Naive thymus-derived CD4-positive, alpha-beta T cell (primary cell): Measurements from ENCODE around the gene LPAR1. TPM values are rescaled to one million over a fixed set of nuclear protein-coding genes. Genes with fewer than 3 reads are reported as not detected.
"Not testable (repeated sequence)": the region's sequence is repeated elsewhere in the genome, so short reads cannot be mapped to it uniquely, and the experiment has no call there.

ENCODE experiments used
- ATAC-seq: fragments of 150-1000 bp; cut with Tn5 transposase; 2 replicates; pipeline ENCODE4 v1.10.0; 2021; ENCODE audit warnings: mild to moderate bottlenecking, moderate library complexity
- CTCF ChIA-PET: fragments of 350-600 bp; sonication (Branson Sonifier 250); formaldehyde crosslinking; loops from one replicate; lab custom pipeline; 2021; ENCODE audit warnings: antibody characterized with exemption; lab: Charles Lee
- POLR2A ChIA-PET: fragments of 350-600 bp; sonication (Branson Sonifier 250); formaldehyde crosslinking; loops from one replicate; lab custom pipeline; 2021; ENCODE audit warnings: antibody characterized with exemption, inconsistent platforms; lab: Charles Lee
- DNase-seq, 9 donors: peaks; one replicate each; pipeline versions ENCODE4 v3.0.0 to v3.0.0-alpha.2; 2020 to 2022; ENCODE audit warnings: mixed read lengths in 1 of 9
- H3K27ac ChIP-seq: one replicate; pipeline ENCODE4 v1.7.0; 2013; ENCODE audit warnings: mild to moderate bottlenecking, low read depth, low read length, moderate library complexity
- H3K27me3 ChIP-seq, 2 donors: one replicate each; pipeline ENCODE4 v1.7.0; 2013; ENCODE audit warnings: low read length in 2 of 2, mild to moderate bottlenecking in 2 of 2, moderate library complexity in 2 of 2; ENCODE audit not compliant: control insufficient read depth in 2 of 2, insufficient read depth in 2 of 2
- H3K36me3 ChIP-seq, 3 experiments: 1 replicate in 2 of 3; 2 replicates in 1 of 3; pipeline ENCODE4 v1.7.0; 2013; ENCODE audit warnings: low read length in 3 of 3, mild to moderate bottlenecking in 3 of 3, moderate library complexity in 1 of 3; ENCODE audit not compliant: insufficient read depth in 3 of 3, control insufficient read depth in 2 of 3
- H3K4me1 ChIP-seq, 2 donors: one replicate each; pipeline ENCODE4 v1.7.0; 2013; ENCODE audit warnings: low read length in 2 of 2, mild to moderate bottlenecking in 2 of 2, moderate library complexity in 1 of 2; ENCODE audit not compliant: control insufficient read depth in 2 of 2, insufficient read depth in 2 of 2
- H3K4me3 ChIP-seq: 2 replicates; pipeline ENCODE4 v1.7.0; 2013; ENCODE audit warnings: mild to moderate bottlenecking, low read length
- H3K9me3 ChIP-seq, 3 experiments: 1 replicate in 2 of 3; 2 replicates in 1 of 3; pipeline ENCODE4 v1.7.0; 2013; ENCODE audit warnings: low read length in 3 of 3; ENCODE audit not compliant: control insufficient read depth in 2 of 3
- H3K27ac Mint-ChIP-seq, 9 donors: one replicate each; pipeline ENCODE4 v1.8.0; 2020 to 2022; ENCODE audit warnings: mixed read lengths in 9 of 9, mild to moderate bottlenecking in 8 of 9, moderate library complexity in 5 of 9, inconsistent platforms in 2 of 9
- H3K27me3 Mint-ChIP-seq, 5 donors: one replicate each; pipeline ENCODE4 v1.8.0; 2021 to 2022; ENCODE audit warnings: mixed read lengths in 5 of 5, mild to moderate bottlenecking in 1 of 5
- H3K36me3 Mint-ChIP-seq, 5 donors: one replicate each; pipeline ENCODE4 v1.8.0; 2020 to 2022; ENCODE audit warnings: mixed read lengths in 5 of 5, mild to moderate bottlenecking in 3 of 5, inconsistent platforms in 1 of 5
- H3K4me1 Mint-ChIP-seq, 7 donors: one replicate each; pipeline ENCODE4 v1.8.0; 2020 to 2022; ENCODE audit warnings: mixed read lengths in 7 of 7, mild to moderate bottlenecking in 3 of 7, inconsistent platforms in 1 of 7
- H3K4me3 Mint-ChIP-seq, 10 donors: one replicate each; pipeline ENCODE4 v1.8.0; 2020 to 2022; ENCODE audit warnings: mild to moderate bottlenecking in 10 of 10, mixed read lengths in 10 of 10, moderate library complexity in 6 of 10, inconsistent platforms in 2 of 10
- H3K9me3 Mint-ChIP-seq, 11 donors: one replicate each; pipeline ENCODE4 v1.8.0; 2020 to 2022; ENCODE audit warnings: mixed read lengths in 11 of 11, mild to moderate bottlenecking in 4 of 11, inconsistent platforms in 1 of 11, moderate library complexity in 1 of 11
- intact Hi-C, 2 donors: fragments of 100-400 bp; cut with micrococcal nuclease; formaldehyde crosslinking; loops; one replicate each; pipeline ENCODE4 v1.15.1; 2023
- polyA plus RNA-seq, 2 donors: library from polyadenylated mRNA; unstranded; fragments of 300-500 nt; fragmentation: Illumina TruSeq; gene quantifications; one replicate each; pipeline ENCODE4 v1.2.3, GENCODE V29; 2021
- total RNA-seq, 6 experiments: library from RNA in 5 of 6; stranded (reverse) in 5 of 6; gene quantifications; 1 replicate in 5 of 6; 2 replicates in 1 of 6; pipeline ENCODE4 v1.2.3 and lab custom pipeline; 2021 to 2026

The LPAR1 gene
- total and polyA plus RNA-seq, 7 experiments from 2014 or later, result 0.13 to 1.9 (median 0.45) TPM; not detected in 4

DNA sequence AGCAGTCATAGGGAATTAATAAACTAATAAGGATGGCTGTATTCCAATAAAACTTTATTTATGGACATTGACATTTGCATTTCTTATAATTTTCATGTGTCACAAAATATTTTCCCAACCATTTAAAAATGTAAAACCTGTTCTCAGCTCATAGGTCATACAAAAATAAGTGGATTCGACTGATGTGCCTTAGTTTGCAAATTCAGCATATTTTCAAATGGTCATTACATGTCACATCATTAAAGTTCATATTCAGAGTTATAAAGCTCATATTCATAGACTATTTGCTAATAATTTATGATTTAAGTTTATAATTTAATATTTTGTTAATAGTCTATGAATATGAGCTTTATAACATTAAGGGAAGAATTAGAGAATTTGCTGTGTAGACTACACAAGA lies 166.5 kb downstream of the LPAR1 start:
- H3K9me3 ChIP-seq, result no peaks in the 10 kb centered on the region
- Mint-ChIP-seq H3K9me3 (peaks cover 0 to 11% (median 2%) of the 10 kb centered on the region in 11 donors), H3K27ac (no peak overlapping the region), H3K36me3 (no peaks in the 10 kb centered on the region), H3K4me1 (peaks cover 0 to 4% (median 0%) of the 10 kb centered on the region in 7 donors), H3K27me3 (peaks cover 0 to 22% (median 12%) of the 10 kb centered on the region in 5 donors), H3K4me3 (no peak overlapping the region)
- ATAC-seq (no peak), DNase-seq (no peak)
- H3K4me3 ChIP-seq, result no peak overlapping the region
- ChIA-PET POLR2A (no interaction called here), CTCF (no interaction called here)
- intact Hi-C loops, result no loop called here
- H3K36me3 ChIP-seq, result no peaks in the 10 kb centered on the region
- no peaks in the 10 kb centered on the region for H3K27me3 ChIP-seq
- H3K4me1 ChIP-seq, result no peaks in the 10 kb centered on the region
- no peak overlapping the region for H3K27ac ChIP-seq

DNA sequence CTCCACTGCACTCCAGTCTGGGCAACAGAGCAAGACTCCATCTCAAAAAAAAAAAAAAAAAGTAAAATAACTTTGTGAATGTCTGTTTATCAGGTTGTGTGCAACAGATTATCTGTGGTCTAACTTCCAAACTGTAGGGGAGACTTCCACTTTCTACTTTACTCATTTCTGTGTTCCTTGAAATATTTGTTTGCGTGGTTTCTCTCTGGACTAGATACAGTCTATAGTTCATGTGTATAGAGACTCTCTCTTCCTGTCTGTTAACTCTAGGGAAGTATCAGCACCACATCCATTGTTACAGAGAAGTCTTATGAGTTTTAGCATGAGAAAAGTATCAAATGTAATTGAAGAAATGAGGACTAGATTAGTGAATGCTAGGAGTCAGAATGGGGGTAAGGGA lies 168.3 kb downstream of the LPAR1 start:
- no peak overlapping the region for H3K4me3 Mint-ChIP-seq
- peaks cover 0 to 2% (median 0%) of the 10 kb centered on the region in 7 donors for H3K4me1 Mint-ChIP-seq
- H3K9me3 Mint-ChIP-seq, result peaks cover 0 to 11% (median 0%) of the 10 kb centered on the region in 11 donors
- no peak overlapping the region for H3K4me3 ChIP-seq
- intact Hi-C loops, result no loop called here
- peak; percentile 27 for ATAC-seq
- H3K27me3 Mint-ChIP-seq, result peaks cover 0 to 13% (median 6%) of the 10 kb centered on the region in 5 donors
- H3K27ac Mint-ChIP-seq, result peak overlapping the region in 1 of 9 donors; percentile 60
- no peak for DNase-seq
- no peaks in the 10 kb centered on the region for H3K4me1 ChIP-seq
- no peaks in the 10 kb centered on the region for H3K36me3 ChIP-seq
- H3K9me3 ChIP-seq, result no peaks in the 10 kb centered on the region
- POLR2A ChIA-PET, result no interaction called here
- no peaks in the 10 kb centered on the region for H3K36me3 Mint-ChIP-seq
- no peak overlapping the region for H3K27ac ChIP-seq
- CTCF ChIA-PET, result no interaction called here
- no peaks in the 10 kb centered on the region for H3K27me3 ChIP-seq

DNA sequence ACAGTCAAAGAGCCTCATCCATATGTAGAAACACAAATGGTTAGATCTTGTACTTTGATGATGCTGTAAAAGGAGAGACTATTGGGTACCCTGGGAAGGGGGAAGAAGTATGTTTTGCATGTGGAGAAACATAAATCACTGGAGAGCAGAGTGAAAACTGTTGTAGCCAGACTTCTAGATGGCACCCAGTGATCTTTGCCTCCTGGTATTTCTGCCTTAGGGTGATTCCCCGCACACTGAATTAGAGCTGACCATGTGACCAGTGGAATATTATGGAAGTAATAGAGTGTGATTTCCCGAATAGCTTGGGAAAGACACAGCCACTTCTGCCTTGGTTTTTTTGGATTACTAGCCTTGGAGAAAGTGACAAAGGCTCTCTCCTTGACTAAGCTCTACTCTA lies 174.3 kb downstream of the LPAR1 start:
- DNase-seq (no peak), ATAC-seq (no peak)
- Histone ChIP-seq H3K9me3 (peaks cover 0 to 6% (median 0%) of the 10 kb centered on the region in 3 experiments), H3K4me3 (no peak overlapping the region), H3K27ac (no peak overlapping the region), H3K4me1 (no peaks in the 10 kb centered on the region), H3K27me3 (no peaks in the 10 kb centered on the region), H3K36me3 (no peaks in the 10 kb centered on the region)
- Mint-ChIP-seq H3K27ac (no peak overlapping the region), H3K9me3 (peaks cover 6 to 35% (median 14%) of the 10 kb centered on the region in 11 donors), H3K4me1 (no peaks in the 10 kb centered on the region), H3K27me3 (no peaks in the 10 kb centered on the region), H3K36me3 (peaks cover 0 to 5% (median 0%) of the 10 kb centered on the region in 5 donors), H3K4me3 (no peak overlapping the region)
- intact Hi-C loops, result no loop called here
- CTCF ChIA-PET, result no interaction called here
- POLR2A ChIA-PET, result no interaction called here

DNA sequence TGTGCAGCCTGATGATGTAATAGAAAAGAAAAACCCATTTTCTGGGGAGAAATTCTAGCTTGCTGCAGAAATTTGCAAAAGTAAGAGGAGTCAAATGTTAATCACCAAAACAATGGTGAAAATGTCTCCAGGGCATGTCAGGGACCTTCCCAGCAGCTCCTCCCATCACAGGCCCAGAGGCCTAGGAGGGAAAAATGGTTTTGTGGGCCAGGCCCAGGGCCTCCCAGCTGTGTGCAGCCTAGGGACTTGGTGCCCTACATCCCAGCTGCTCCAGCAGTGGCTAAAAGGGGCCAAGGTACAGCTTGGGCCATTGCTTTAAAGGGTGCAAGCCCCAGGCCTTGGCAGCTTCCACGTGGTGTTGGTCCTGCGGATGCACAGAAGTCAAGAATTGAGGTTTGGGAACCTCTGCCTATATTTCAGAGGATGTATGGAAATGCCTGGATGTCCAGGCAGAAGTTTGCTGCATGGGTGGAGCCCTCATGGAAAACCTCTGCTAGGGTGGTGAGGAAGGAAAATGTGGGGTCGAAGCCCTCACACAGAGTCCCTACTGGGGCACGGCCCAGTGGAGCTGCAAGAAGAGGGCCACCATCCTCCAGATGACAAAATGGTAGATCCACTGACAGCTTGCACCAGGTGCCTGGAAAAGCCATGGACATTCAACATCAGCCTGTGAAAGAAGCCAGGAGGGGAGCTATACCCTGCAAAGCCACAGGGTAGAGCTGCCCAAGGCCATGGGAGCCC lies 176.7 kb downstream of the LPAR1 start:
- not testable (repeated sequence) for DNase-seq

DNA sequence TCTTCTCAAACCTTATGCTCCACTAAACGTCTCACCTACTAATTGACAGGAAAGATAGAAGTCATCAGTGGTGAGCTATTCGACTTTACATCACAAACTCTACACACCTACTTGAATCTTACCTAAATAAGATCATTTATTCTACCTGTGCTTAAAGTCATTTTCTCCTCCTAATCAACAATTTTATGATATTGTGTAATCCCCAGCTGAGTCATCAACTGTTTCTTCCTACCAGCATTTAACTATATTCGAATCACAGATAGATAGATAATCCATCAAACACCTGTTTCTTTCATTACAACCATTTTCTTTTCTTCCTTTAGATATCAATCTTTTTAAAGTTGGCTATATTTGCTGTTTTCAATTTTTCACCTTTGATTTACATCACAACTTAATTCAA lies 181.5 kb downstream of the LPAR1 start:
- H3K36me3 ChIP-seq, result no peaks in the 10 kb centered on the region
- Mint-ChIP-seq H3K27me3 (peaks cover 0 to 7% (median 0%) of the 10 kb centered on the region in 5 donors), H3K36me3 (peaks cover 0 to 11% (median 0%) of the 10 kb centered on the region in 5 donors), H3K4me3 (no peak overlapping the region), H3K4me1 (peaks cover 0 to 1% (median 0%) of the 10 kb centered on the region in 7 donors), H3K9me3 (peaks cover 7 to 55% (median 17%) of the 10 kb centered on the region in 11 donors), H3K27ac (no peak overlapping the region)
- ChIA-PET CTCF (no interaction called here), POLR2A (no interaction called here)
- DNase-seq (no peak), ATAC-seq (no peak)
- peaks cover 0 to 10% (median 0%) of the 10 kb centered on the region in 3 experiments for H3K9me3 ChIP-seq
- H3K4me3 ChIP-seq, result no peak overlapping the region
- H3K27me3 ChIP-seq, result no peaks in the 10 kb centered on the region
- no peaks in the 10 kb centered on the region for H3K4me1 ChIP-seq
- no peak overlapping the region for H3K27ac ChIP-seq
- intact Hi-C loops, result no loop called here

More for the DNA sequence above, 176.7 kb downstream of the LPAR1 start:
- H3K4me3 Mint-ChIP-seq, H3K4me1 ChIP-seq, H3K4me1 Mint-ChIP-seq, intact Hi-C loops, ATAC-seq, H3K27ac ChIP-seq, H3K4me3 ChIP-seq, H3K27ac Mint-ChIP-seq, CTCF ChIA-PET, H3K27me3 ChIP-seq, H3K36me3 ChIP-seq, POLR2A ChIA-PET, H3K9me3 ChIP-seq, H3K27me3 Mint-ChIP-seq: not testable (repeated sequence)
- Mint-ChIP-seq H3K9me3 (peaks cover 6 to 44% (median 22%) of the 10 kb centered on the region in 11 donors), H3K36me3 (peaks cover 0 to 14% (median 0%) of the 10 kb centered on the region in 5 donors)

DNA sequence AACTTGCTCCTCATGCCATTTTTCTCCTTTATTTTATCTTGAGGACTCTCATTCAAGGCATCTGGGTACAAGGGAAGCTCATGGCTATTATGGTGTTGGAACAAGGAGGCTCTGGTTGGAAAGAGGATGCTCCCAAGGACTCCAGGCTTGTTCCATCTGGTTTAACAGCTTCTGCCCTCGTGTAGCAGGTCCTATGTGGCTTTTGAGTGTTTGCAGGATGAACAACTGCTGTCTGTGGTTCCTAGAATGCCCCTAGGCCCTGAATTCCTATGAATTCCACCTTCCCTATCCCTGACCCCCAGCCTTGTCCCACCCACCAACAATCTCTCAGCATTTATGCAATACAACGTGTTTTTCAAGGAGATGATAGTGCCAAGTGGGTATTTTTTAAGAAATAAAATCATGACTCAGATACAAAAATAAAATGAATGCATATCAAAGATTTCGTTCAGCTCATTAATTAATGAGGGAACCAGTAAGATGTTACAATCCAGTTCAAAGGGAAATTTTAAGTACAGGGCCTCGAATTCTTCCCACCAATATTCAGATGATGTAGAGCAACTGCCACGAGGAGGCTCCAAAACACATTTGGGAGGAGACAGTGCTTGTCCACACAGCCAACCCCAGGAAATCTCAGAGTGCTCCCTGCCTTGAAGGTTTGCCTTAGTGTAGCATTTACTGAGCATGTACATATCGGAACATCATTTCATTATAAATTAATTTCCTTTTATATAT lies 187.7 kb downstream of the LPAR1 start:
- peak overlapping the region in 1 of 9 donors; percentile 47 for H3K27ac Mint-ChIP-seq
- H3K9me3 Mint-ChIP-seq, result peaks cover 0 to 20% (median 5%) of the 10 kb centered on the region in 11 donors
- no peaks in the 10 kb centered on the region for H3K27me3 Mint-ChIP-seq
- ChIA-PET CTCF (no interaction called here), POLR2A (no interaction called here)
- intact Hi-C loops, result no loop called here
- ATAC-seq (no peak), DNase-seq (no peak)
- H3K4me1 Mint-ChIP-seq, result no peaks in the 10 kb centered on the region
- no peaks in the 10 kb centered on the region for H3K36me3 Mint-ChIP-seq
- Histone ChIP-seq H3K9me3 (peaks cover 0 to 5% (median 0%) of the 10 kb centered on the region in 3 experiments), H3K27me3 (no peaks in the 10 kb centered on the region), H3K4me1 (no peaks in the 10 kb centered on the region), H3K36me3 (no peaks in the 10 kb centered on the region), H3K27ac (no peak overlapping the region), H3K4me3 (no peak overlapping the region)
- no peak overlapping the region for H3K4me3 Mint-ChIP-seq
